Mammary epithelial cell (primary cell): ENCODE measurements around the gene APOC4.

Experiments
- EZH2 ChIP-seq: IDR thresholded peaks from 2 replicates; pipeline ENCODE4 v1.6.1; 2012; ENCODE audit warnings: low read length, inconsistent platforms, borderline replicate concordance
- TF ChIP-seq, protein P1 (sequence below), 2 donors: IDR thresholded peaks in 1 of 2; conservative IDR thresholded peaks in 1 of 2; 2 replicates each; pipeline ENCODE4 v1.5.1; 2011 to 2012; ENCODE audit warnings: inconsistent platforms in 2 of 2, low read length in 2 of 2, mild to moderate bottlenecking in 2 of 2, control low read depth in 1 of 2, low read depth in 1 of 2; ENCODE audit not compliant: insufficient read depth in 1 of 2; ENCODE audit errors: extremely low read depth in 1 of 2

DNA sequence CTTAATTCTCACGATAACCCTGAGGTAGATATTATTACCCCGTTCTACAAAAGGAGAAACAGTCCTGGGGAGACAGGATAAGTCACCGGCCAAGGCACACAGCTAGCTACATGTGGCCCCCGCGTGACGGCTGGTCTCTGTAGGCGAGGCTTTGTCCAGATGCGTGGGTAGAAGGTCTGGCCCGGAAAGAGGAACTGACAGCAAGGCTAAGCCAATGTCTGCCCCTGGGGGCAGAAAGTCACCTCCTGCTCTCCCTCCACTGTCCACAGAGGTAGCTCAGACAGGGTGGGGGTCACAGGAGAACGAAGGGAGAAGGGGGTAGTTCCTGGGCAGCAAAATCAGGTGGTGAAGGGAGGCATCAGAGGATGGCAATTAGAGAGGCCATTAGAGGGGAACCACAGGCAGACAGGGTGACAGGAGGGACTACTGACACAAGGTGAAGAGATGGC is 1.8 kb downstream of the APOC4 start:
- TF ChIP-seq, protein P1, sequence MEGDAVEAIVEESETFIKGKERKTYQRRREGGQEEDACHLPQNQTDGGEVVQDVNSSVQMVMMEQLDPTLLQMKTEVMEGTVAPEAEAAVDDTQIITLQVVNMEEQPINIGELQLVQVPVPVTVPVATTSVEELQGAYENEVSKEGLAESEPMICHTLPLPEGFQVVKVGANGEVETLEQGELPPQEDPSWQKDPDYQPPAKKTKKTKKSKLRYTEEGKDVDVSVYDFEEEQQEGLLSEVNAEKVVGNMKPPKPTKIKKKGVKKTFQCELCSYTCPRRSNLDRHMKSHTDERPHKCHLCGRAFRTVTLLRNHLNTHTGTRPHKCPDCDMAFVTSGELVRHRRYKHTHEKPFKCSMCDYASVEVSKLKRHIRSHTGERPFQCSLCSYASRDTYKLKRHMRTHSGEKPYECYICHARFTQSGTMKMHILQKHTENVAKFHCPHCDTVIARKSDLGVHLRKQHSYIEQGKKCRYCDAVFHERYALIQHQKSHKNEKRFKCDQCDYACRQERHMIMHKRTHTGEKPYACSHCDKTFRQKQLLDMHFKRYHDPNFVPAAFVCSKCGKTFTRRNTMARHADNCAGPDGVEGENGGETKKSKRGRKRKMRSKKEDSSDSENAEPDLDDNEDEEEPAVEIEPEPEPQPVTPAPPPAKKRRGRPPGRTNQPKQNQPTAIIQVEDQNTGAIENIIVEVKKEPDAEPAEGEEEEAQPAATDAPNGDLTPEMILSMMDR (conservative IDR thresholded peaks at IDR 0.05 in 1 of 2, IDR thresholded peaks at IDR 0.05 in 1 of 2; ENCODE audit: extremely low read depth in 1 of 2, insufficient read depth in 1 of 2, low read depth in 1 of 2, low read length in 2 of 2): no peak
- no peak for TF ChIP-seq EZH2
